Tibial nerve (tissue), 3 donors: Measurements from ENCODE around the gene CHRNA7.

Experiments
- POLR2A ChIP-seq, 2 donors: fragments of 450-650 bp; IDR thresholded peaks; one replicate each; pipeline ENCODE4 v1.6.1; 2017; ENCODE audit warnings: antibody characterized with exemption in 2 of 2, mild to moderate bottlenecking in 2 of 2, moderate library complexity in 2 of 2
- TF ChIP-seq, protein P1 (sequence below), 5 experiments: fragments of 200-600 bp in 3 of 5; fragments of 450-650 bp in 2 of 5; sonication (generic) in 3 of 5; IDR thresholded peaks; one replicate each; pipeline ENCODE4 v1.5.1; 2016 to 2019; ENCODE audit warnings: antibody characterized with exemption in 5 of 5, mild to moderate bottlenecking in 3 of 5, moderate library complexity in 2 of 5

- TF ChIP-seq, protein P1, sequence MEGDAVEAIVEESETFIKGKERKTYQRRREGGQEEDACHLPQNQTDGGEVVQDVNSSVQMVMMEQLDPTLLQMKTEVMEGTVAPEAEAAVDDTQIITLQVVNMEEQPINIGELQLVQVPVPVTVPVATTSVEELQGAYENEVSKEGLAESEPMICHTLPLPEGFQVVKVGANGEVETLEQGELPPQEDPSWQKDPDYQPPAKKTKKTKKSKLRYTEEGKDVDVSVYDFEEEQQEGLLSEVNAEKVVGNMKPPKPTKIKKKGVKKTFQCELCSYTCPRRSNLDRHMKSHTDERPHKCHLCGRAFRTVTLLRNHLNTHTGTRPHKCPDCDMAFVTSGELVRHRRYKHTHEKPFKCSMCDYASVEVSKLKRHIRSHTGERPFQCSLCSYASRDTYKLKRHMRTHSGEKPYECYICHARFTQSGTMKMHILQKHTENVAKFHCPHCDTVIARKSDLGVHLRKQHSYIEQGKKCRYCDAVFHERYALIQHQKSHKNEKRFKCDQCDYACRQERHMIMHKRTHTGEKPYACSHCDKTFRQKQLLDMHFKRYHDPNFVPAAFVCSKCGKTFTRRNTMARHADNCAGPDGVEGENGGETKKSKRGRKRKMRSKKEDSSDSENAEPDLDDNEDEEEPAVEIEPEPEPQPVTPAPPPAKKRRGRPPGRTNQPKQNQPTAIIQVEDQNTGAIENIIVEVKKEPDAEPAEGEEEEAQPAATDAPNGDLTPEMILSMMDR (IDR thresholded peaks at IDR 0.05), result no peak
- no peak for TF ChIP-seq POLR2A (IDR thresholded peaks at IDR 0.05)
These were observed 104.5 kb downstream of the CHRNA7 start for GRCh38 chr15:32134842-32135241.
